ENCODE measurements around the gene GLS. TPM values are rescaled to one million over a fixed set of nuclear protein-coding genes. Genes with fewer than 3 reads are reported as not detected.

The GLS gene
- total RNA-seq, 1 donor from 2014 or later: 180 TPM

DNA sequence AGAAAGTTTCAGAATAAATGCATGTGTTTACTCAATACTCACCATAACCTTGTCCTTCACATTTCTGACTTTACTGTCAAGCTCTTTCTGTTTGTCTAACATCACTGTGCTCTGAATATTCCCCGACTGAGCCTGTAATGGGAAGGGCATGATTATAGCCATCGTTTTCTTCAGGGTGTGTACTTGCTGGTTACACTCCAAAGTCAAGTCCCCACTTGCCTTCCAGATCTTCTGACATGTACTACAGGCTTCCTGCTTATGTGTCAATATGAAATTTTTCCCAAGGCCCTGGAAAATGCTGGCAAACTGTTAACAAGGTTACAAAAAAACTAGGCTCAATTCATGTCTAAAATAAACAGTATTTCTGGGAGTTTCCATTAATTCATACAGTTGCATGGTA, 120.4 kb downstream of the GLS start:
- intact Hi-C loops (cut with DNase I): no loop called here
- Histone ChIP-seq H3K36me3 (peaks cover 100% of the 10 kb centered on the region), H3K4me3 (no peak overlapping the region), H3K27me3 (ENCODE audit: low read depth) (no peaks in the 10 kb centered on the region), H3K9me3 (no peaks in the 10 kb centered on the region), H3K4me1 (no peaks in the 10 kb centered on the region), H3K27ac (no peak overlapping the region)
- ATAC-seq (no peak), DNase-seq (no peak)
- TF ChIP-seq, protein P1, sequence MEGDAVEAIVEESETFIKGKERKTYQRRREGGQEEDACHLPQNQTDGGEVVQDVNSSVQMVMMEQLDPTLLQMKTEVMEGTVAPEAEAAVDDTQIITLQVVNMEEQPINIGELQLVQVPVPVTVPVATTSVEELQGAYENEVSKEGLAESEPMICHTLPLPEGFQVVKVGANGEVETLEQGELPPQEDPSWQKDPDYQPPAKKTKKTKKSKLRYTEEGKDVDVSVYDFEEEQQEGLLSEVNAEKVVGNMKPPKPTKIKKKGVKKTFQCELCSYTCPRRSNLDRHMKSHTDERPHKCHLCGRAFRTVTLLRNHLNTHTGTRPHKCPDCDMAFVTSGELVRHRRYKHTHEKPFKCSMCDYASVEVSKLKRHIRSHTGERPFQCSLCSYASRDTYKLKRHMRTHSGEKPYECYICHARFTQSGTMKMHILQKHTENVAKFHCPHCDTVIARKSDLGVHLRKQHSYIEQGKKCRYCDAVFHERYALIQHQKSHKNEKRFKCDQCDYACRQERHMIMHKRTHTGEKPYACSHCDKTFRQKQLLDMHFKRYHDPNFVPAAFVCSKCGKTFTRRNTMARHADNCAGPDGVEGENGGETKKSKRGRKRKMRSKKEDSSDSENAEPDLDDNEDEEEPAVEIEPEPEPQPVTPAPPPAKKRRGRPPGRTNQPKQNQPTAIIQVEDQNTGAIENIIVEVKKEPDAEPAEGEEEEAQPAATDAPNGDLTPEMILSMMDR (IDR thresholded peaks at IDR 0.05): no peak

DNA sequence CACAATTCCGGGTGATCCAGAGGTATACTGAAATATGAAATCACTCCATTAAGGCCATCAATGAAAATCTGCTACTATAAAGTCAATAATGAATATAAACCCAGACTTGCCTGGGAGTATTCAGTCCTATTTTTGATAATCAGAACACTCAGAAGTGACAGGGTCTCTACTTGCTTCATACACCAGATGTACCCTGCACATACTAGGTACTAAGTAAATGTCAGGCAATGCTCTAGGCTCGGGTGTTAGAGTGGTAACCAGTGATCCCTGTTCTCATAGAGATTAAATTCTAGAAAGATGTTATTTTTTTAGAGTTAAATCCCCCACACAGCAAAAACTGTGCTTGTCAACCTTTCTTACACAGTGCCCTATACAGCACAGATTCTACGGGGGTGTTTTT, 121.0 kb downstream of the GLS start:
- ATAC-seq (no peak), DNase-seq (no peak)
- TF ChIP-seq, protein P1 (IDR thresholded peaks at IDR 0.05): no peak
- Histone ChIP-seq H3K9me3 (no peaks in the 10 kb centered on the region), H3K27ac (no peak overlapping the region), H3K36me3 (peaks cover 100% of the 10 kb centered on the region), H3K27me3 (ENCODE audit: low read depth) (no peaks in the 10 kb centered on the region), H3K4me3 (no peak overlapping the region), H3K4me1 (no peaks in the 10 kb centered on the region)
- intact Hi-C loops (cut with DNase I): no loop called here

DNA sequence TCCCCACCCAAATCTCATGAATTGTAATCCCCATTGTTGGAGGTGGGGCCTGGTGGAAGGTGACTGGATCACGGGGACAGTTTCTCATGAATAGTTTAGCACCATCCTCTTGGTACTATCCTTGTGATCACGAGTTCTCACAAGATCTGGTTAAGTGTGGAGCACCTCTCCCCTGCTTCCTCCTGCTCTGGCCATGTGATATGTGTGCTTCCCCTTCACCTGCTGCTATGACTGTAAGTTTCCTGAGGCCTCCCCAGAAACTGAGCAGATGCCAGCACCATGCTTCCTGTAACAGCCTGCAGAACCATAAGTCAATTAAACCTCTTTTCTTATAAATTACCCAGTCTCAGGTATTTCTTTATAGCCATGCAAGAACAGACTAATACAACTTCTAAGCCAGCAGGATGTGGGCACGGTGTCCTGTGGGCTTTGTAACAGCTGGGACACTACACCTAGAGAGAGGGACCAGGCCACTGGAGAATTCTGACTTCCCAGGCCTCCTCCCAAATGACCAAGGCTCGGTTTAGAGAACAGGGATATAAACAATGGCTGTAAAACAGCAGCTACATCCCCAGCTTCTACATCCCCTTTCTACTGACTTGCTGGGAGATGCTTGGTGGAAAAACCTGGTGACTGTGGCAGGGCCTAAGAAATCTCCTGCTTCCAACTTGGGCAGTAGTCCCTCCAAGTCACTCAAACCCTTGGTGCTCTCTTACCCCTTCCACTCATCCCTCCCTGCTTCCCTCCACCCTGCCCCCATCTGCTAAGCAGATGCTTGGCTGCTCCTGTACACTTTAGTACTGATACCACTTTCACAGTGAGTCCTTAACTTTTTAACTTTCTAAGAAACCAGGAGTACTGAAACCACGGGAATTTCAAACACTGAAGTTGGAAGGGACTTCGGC, 123.0 kb downstream of the GLS start:
- ATAC-seq: no peak

DNA sequence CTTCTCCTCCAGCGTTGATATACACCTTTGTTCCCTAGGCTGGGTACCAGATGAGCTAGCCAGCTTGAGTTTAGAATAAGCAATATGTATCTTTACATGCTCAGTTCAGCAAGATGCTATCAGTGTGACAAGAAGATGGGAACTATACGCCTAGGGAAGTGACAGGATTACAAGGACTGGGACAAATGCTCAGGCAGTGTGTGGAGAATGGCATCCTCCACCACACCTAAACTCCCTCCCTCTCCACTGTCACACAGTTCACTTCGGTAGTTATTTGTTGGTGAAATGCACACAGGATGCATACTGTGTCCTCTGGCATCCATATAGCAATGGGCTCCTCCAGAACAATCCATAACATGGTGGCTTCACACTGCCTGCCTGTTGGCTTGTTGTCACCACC, 125.7 kb downstream of the GLS start:
- ATAC-seq (no peak), DNase-seq (no peak)
- H3K4me3 ChIP-seq: no peak overlapping the region
- H3K27ac ChIP-seq: no peak overlapping the region
- intact Hi-C loops (cut with DNase I): no loop called here
- H3K4me1 ChIP-seq: peaks cover 16% of the 10 kb centered on the region
- H3K36me3 ChIP-seq: peaks cover 91% of the 10 kb centered on the region
- no peaks in the 10 kb centered on the region for H3K9me3 ChIP-seq
- TF ChIP-seq, protein P1 (IDR thresholded peaks at IDR 0.05): no peak
- H3K27me3 ChIP-seq (ENCODE audit: low read depth): no peaks in the 10 kb centered on the region

More for the DNA sequence above, 123.0 kb downstream of the GLS start:
- DNase-seq: no peak
- no peak overlapping the region for H3K27ac ChIP-seq
- H3K27me3 ChIP-seq (ENCODE audit: low read depth): no peaks in the 10 kb centered on the region
- no peaks in the 10 kb centered on the region for H3K9me3 ChIP-seq
- TF ChIP-seq, protein P1 (IDR thresholded peaks at IDR 0.05): no peak
- H3K4me3 ChIP-seq: no peak overlapping the region
- intact Hi-C loops (cut with DNase I): no loop called here
- no peaks in the 10 kb centered on the region for H3K4me1 ChIP-seq
- peaks cover 100% of the 10 kb centered on the region for H3K36me3 ChIP-seq

DNA sequence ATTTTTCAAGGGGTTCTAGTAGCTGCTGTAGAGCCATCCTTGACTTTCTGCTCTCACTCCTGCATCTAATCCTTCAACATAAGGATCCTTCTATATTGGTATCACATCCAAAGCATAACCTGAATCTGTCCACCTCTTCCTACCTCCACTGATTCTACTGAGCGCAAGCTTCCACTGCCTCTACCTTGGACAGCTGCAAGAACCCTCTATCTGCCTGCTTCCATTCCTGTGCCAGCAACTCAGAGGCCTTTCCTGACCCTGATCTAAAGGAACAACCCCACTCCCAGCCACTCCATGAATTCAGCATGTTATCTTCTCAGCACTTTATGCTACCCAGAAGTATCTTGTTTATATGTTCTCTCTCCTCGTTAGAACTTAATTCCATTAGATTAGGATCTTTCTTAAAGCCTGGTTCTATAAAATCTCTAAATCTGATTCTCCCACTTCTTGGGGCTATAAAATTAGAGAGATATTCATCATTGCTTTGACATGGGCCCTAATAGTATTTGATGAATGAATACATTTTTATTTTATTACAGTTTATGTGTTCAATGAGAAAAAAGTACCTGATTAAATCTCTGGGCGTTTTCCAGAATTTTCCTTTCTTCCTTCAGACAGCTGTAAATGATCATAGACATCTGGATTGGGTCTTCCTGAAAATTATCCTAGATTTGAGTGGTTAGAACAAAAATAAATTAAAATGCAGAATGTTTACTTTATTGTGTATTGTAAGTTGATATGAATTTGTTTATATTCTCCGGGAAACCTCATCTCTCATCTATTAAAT, 126.6 kb downstream of the GLS start:
- Histone ChIP-seq H3K4me3 (no peak overlapping the region), H3K27ac (no peak overlapping the region), H3K4me1 (peaks cover 25% of the 10 kb centered on the region), H3K36me3 (peaks cover 86% of the 10 kb centered on the region), H3K9me3 (no peaks in the 10 kb centered on the region), H3K27me3 (ENCODE audit: low read depth) (no peaks in the 10 kb centered on the region)
- TF ChIP-seq, protein P1 (IDR thresholded peaks at IDR 0.05): no peak
- no peak for ATAC-seq
- DNase-seq: no peak
- intact Hi-C loops (cut with DNase I): no loop called here
